Activated CD4-positive, alpha-beta T cell treated with anti-CD3 and anti-CD28 coated beads, Interleukin-2, amount 50 U/mL, for 16 hours (primary cell): ENCODE results near the gene LRR1.
"Not testable (repeated sequence)": the region's sequence is repeated elsewhere in the genome, so short reads cannot be mapped to it uniquely, and the experiment has no call there.

Source experiments
- DNase-seq: peaks from one replicate; pipeline ENCODE4 v3.0.0-alpha.2; 2020

Gene LRR1

DNA sequence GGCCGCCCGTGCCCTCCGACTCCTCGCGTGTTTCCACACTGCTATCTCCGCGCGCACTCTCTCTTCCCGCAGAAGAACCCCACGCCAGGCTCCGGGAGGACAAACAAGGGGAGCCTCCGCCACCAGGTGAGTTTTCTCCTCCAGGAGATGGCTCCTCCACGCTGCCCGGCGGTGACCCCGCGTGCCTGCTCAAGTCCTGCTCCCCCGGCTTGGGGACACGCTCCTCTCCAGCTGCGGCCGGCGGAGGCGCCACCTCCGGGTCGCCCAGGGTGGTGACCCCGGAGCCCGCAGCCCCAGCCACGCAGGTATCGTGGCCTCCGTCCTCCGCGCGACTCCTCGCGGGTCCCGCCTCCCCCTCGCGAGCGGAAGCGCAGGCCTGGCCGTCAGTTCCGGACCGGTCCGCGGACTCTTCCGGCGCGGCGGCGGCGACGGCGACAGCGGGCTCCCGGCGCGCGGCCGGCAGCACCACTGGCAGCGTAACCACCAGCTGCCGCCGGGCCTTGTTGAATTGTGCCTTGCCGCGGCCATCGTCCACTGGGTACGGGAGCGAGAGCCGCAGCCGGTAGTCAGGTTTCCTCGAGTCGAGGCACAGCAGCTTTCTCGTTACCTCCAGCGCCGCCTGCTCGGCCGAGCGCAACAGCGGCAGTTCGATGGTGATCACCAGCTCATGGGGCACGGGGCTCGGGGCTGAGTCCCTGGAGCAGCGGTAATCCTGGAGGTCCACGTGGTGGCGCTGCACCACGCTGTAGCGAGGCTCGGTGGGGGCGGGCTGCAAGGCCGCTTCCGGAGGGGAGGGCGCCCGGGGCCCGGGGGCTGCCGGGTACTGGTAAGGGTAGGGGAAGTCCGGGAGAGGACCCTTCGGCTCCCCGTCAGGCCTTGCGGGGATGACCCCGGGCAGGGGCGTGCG is 35.2 kb downstream of the LRR1 start:
- DNase-seq, result peak; percentile 96

DNA sequence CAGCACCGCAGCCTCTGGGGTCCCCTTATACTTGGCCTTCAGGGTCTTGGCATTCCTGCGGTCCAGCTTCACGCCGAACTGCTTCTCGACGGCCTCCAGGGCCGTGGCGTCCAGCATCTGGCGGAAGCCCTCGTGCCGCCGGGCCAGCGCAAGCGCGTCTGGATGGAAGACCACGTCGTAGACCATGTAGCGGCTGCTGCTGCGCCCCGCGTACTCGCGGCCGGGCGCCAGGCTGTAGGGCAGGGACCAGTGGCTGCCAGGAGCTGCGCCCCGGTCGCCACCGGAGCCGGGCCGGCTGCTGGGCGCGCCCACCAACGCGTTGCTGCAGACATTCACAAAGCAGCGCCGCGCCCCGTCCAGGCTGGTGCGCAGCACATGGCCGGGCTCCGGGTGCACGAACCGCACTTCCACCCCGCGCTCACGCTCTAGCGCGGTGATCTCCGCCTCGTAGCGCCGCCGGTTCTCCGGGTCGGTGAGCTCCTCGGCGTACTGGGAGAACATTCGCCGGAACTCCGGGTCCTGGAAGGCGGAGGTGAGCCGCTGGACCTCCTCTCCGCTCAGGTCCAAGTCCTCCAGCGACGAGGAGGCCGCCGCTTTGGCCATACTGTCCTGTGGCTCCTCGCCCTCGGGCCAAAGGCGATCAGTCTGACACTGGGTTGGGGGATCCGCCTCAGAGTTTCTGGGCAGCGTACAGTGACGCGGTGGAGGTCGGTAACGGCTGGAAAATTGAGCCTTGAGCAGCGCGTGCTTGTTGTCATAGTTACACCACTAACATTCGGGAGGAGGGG is 36.0 kb downstream of the LRR1 start, which contains the start of gene DNAAF2:
Gene DNAAF2 (minus strand): TSS at position 698 of the 788 bp plus-strand sequence. CDS start 95 bp downstream, at position 603.
- peak; percentile 66 for DNase-seq

- no peak for DNase-seq
Measured at GRCh38 chr14:49636866-49637265, 38.1 kb downstream of the LRR1 start.

DNA sequence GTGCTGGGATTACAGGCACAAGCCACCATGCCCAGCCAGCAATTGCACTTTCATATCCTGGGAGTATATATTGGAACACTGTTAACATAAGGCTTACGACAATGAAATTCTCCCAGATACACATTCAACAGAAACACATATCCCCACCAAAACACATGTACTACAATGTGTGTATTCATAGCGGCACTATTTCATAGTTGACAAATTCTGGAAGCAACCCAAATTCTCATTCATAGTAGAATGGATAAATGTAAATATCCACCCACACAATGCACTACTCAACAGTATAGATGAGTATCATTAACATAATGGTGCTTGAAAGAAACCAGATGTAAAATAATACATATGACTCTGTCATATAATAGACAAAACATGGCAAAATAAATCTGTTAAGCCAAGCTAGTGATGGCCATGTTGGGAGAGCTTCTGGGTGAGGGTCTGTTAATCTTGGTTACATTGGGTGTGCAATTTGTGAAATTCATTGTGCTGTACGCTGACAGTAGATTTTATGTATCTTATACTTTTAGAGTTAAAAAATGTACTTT is 38.9 kb downstream of the LRR1 start:
- no peak for DNase-seq

DNA sequence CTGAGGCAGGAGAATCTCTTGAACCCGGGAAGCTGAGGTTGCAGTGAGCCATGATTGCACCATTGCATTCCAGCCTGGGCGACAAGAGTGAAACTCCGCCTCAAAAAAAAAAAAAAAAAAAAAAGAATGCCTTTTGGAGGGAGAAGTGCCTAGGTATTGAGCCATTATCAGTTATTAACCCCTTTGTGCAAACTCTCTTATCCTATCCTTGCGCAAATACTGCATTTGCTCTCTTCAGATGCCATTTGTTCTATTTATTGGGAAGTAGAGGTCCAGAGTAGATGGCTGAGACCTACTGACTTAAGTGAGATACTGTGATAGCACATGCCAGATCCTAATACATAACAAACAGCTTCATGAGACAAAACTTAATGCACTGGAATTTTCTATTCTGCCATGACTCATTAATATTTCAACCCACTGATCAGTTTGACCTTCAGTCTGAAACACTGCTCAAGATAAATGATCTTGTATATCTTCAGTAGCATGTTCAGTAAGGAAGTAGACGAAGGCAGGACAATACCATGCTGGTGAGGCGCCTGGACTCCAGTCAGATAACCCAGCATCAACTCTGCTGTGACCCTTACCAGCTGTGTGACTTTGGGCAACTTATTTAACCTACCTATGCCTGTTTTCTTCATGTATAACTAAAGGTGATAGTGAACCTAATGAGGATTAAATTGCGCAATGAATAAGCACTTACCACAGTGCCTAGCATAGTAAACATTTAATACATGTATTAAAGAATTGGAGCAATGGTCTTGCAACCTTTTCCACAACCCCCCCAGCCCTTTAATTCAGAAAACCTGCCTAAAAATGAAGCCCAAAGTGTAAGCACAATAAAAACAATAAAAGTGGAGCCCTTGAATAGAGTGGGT is 42.0 kb downstream of the LRR1 start:
- DNase-seq, result no peak

GRCh38 chr14:49641697-49642129 is 43.0 kb downstream of the LRR1 start:
- DNase-seq, result no peak

DNA sequence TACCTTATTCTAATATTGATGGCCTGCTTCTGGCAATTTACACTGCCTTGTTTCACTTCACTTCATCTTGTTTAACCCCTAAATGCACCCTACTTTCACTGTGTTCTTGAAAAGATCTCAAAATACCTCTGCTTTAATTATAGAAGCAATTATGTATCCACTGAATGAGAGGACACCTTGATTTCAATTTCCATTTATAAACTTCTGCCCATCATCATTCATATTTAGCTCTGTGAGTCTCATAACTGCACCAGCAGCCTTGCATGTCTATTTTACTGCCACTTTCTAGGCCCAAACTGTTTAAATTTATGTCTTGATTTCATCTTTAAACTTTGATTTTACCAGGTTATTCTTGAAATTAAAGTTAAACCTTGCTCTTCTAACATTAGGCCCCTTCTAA is 43.4 kb downstream of the LRR1 start:
- no peak for DNase-seq

- no peak for DNase-seq
Measured at GRCh38 chr14:49653508-49653907, 54.8 kb downstream of the LRR1 start.

- DNase-seq, result no peak
Measured at GRCh38 chr14:49654511-49654910, 55.8 kb downstream of the LRR1 start.

DNA sequence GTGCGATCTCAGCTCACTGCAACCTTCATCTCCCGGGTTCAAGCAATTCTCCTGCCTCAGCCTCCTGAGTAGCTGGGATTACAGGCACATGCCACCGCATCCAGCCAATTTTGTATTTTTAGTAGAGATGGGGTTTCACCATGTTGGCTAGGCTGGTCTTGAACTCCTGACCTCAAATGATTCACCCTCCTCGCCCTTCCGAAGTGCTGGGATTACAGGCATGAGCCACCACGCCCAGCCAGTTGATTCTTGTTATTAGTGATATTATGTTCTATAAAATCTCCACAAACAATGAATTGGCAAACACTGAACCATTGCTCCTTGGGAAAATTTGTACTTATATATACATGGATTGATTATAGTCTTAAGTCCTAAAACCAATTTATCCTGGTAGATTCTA is 58.8 kb downstream of the LRR1 start:
- not testable (repeated sequence) for DNase-seq

DNA sequence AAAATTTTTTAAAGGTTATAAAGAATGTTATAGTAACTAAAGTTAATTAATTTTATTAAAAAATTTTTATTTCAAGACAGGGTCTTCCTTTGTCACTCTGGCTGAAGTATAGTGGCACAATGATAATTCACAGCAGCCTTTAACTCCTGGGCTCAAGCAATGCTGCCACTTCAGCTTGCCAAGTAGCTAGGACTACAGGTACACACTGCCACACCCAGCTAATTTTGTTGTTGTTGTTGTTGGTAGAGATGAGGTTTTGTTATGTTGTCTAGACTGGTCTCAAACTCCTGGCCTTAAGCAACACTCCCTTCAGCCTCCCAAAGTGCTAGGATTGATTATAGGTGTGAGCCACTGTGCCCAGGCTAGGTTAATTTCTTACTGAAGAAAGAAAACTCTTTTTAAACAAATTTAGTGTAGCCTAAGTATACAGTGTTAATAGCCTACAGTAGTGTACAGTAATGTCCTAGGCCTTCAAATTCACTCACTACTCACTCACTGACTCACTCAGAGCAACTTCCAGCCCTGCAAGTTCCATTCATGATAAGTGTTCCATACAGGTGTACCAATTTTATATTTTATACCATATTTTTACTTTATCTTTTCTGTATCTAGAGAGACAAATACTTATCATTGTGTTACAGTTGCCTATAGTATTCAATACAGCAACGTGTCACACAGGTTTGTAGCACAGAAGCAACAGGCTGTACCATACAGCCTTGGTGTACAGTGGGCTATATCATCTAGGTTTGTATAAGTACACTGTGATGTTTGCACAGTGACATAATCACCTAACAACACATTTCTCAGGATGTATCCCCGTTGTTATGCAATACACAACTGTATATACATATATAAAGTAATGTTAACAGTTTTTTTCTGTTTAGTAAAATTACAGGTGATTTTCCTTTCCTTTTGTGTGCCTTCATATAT is 61.1 kb downstream of the LRR1 start:
- DNase-seq, result no peak
